ENCODE measurements around the gene L3MBTL4. TPM values are rescaled to one million over a fixed set of nuclear protein-coding genes. Genes with fewer than 3 reads are reported as not detected.
"Not testable (repeated sequence)": the region's sequence is repeated elsewhere in the genome, so short reads cannot be mapped to it uniquely, and the experiment has no call there.

The L3MBTL4 gene
- total RNA-seq, 2 donors from 2014 or later, result 4.9 to 6.5 TPM

GRCh38 chr18:6271585-6271984 lies 143.1 kb downstream of the L3MBTL4 start:
- ATAC-seq, result no peak
- no peak for DNase-seq
- intact Hi-C loops (cut with DNase I, micrococcal nuclease), result no loop called here

GRCh38 chr18:6270771-6271216 lies 143.9 kb downstream of the L3MBTL4 start:
- intact Hi-C loops (cut with DNase I, micrococcal nuclease), result no loop called here
- no peak for DNase-seq
- no peak for ATAC-seq

- intact Hi-C loops (cut with DNase I, micrococcal nuclease), result no loop called here
- ATAC-seq, result no peak
- no peak for DNase-seq
Measured at GRCh38 chr18:6269660-6270332, 144.9 kb downstream of the L3MBTL4 start.

- ATAC-seq (no peak), DNase-seq (no peak)
- intact Hi-C loops (cut with DNase I, micrococcal nuclease), result no loop called here
Measured at GRCh38 chr18:6266212-6266611, 148.5 kb downstream of the L3MBTL4 start.

DNA sequence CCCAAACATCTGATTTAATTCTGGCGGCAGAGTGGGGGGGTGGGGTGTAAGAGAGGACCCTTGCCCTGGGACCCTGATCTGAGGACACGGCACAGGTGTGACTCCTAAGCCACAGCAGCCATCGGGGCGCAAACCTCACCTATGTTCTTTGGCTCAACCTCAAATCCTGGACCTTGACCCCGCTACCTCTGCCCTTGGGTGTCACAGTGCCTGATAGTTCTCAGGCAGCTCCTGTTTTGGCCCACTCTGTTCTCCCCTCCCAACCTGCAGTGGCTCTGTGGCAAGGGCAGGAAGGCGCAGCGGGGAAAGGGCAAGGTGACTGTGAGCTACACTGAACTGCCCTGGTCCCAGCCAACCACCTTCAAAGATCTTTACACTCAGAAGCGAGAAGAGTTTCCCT lies 152.8 kb downstream of the L3MBTL4 start:
- ATAC-seq (no peak), DNase-seq (no peak)
- intact Hi-C loops (cut with DNase I, micrococcal nuclease), result no loop called here

DNA sequence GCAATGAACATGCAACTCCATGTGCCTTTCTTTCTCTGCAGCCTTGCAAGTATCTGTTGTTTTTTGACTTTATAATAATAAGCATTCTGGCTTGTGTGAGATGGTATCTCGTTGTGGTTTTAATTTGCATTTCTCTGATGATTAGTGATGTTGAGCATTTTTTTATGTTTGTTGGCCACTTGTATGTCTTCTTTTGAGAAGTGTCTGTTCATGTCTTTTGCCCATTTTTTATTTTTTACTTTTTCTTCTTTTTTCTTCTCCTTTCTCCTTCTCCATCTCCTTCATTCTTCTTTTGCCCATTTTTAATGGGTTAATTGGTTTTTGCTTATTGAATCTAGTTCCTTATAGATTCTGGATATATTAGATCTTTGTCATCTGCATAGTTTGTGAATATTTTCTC lies 155.4 kb downstream of the L3MBTL4 start:
- intact Hi-C loops (cut with DNase I, micrococcal nuclease); ATAC-seq; DNase-seq: not testable (repeated sequence)

GRCh38 chr18:6257950-6258349 lies 156.8 kb downstream of the L3MBTL4 start:
- ATAC-seq (no peak), DNase-seq (no peak)
- intact Hi-C loops (cut with DNase I, micrococcal nuclease), result no loop called here

DNA sequence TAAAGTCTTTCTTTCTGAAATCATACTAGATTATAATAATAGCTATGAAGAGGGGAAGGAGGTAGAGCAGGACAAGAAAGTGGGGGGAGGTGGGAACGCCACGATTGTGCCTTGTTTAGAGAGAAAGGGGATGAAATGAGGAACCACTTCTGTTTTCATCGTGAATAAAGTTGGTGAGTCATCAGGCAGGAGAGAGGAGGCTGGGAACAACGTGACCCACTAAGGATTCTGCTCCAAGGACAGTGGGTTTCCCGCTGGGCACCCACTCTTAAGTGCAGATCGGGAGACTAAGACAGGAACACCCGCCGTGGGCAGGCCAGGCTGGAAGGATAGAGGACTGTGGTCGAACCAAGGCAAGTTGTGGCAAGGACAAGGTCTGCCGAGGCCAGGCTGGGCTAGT lies 158.2 kb downstream of the L3MBTL4 start:
- intact Hi-C loops (cut with DNase I, micrococcal nuclease), result no loop called here
- DNase-seq (no peak), ATAC-seq (no peak)

DNA sequence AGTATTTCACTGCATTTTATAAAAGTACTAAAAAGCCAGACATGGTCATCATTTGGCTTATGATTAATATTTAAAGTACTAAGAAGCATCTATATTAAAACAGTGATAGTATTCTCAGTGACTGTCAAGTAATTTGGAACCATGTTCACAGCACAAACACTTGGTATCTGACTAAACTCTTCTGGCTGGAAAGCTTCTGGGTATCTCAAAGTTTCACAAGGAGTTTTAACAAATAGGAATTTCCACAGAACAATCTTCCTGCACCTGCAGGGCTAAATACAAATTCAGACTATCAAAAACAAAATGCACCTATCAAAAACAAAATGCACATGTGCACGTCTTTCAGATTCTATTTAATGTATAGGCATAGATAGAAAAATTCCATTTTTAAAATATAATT lies 158.8 kb downstream of the L3MBTL4 start:
- intact Hi-C loops (cut with DNase I, micrococcal nuclease), result no loop called here
- DNase-seq (no peak), ATAC-seq (no peak)

DNA sequence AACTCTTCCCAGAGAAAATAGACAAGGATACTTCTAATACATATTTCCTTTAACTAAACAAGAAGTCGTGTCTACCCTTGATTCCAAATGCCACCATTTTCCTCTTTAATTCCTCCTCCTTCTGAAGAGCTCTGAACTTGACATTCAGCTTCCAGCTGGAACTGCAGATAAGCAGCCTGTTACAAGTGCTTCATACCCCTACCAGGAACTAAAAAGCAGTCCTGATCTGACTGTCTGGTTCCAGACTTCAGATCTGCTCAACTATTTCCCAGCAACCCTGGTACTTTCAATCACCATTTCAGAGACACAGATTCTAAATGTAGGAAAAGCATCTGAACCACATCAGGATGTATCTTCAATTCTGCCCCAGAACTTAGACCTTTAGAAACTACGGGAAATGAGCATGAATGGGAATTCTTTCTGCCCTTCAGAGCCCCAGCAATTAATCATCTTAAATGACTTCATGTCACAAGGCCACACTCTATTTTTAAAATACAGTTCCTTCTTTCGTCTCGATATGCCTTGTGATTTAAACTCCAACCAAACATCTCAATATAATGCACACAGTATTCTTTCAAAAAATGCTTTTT lies 159.5 kb downstream of the L3MBTL4 start:
- intact Hi-C loops (cut with DNase I, micrococcal nuclease), result no loop called here
- DNase-seq (no peak), ATAC-seq (no peak)

- no peak for ATAC-seq
- DNase-seq, result no peak
- intact Hi-C loops (cut with DNase I, micrococcal nuclease), result no loop called here
Measured at GRCh38 chr18:6254456-6254855, 160.3 kb downstream of the L3MBTL4 start.

DNA sequence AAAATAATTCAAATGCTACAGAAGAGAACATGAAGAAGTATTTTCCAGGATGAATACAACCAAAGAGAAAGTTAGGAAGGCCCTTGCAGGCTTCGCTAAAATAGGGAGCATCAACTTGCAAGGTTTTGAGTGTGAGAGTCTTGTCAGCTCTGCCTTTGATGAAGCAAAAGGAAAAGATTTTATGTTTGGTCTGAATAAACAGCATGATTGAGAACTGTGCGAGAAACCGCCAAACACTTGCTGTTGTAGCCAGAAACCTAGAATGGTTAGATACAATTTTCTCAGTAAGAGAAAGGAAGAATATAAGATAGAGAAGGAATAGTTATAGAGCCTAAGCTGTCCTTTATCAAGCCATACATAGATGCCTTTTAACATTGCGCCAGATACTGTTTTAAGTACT lies 163.6 kb downstream of the L3MBTL4 start:
- no peak for DNase-seq
- ATAC-seq, result no peak
- intact Hi-C loops (cut with DNase I, micrococcal nuclease), result no loop called here

DNA sequence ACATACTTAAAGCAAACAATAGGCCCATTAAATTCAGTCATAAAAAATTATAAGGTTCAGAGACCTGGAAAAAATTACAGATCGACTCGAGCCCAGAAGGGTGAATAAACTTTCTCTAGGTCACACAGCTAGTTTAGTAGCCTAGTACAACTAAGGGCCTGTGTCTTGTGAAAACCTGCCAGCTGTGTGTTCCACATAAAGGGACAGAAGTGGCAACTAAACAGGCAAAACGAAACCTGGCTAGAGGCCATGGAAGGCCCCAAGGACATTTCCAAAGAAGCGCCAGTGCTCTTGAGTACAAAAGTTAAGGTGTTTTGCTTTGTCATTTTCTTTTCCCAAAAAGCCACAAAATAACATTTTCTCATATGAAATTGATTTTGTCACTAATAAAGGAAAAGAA lies 164.9 kb downstream of the L3MBTL4 start:
- ATAC-seq (no peak), DNase-seq (no peak)
- intact Hi-C loops (cut with DNase I, micrococcal nuclease), result no loop called here

GRCh38 chr18:6249170-6249569 lies 165.5 kb downstream of the L3MBTL4 start:
- ATAC-seq (no peak), DNase-seq (no peak)
- intact Hi-C loops (cut with DNase I, micrococcal nuclease), result no loop called here

DNA sequence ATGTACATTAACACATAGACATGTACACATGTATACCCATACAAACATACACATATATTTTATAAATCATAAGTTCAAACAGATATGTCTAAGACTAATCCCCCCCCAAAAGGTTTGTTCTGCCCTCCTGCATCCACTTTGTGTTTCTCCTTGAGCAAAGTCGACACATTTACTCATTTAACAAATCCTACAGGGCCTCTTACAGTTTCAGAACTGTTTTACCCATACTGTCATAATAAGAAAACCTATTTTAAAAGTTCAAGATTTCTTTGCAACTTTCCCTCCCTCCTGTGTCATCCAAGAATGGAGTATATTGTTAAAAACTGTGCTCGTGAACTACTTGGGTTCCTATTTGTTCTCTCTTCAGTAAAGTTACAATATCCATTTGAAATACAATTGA lies 166.7 kb downstream of the L3MBTL4 start:
- ATAC-seq (no peak), DNase-seq (no peak)
- intact Hi-C loops (cut with DNase I, micrococcal nuclease), result no loop called here

GRCh38 chr18:6242004-6242403 lies 172.7 kb downstream of the L3MBTL4 start:
- intact Hi-C loops (cut with DNase I, micrococcal nuclease), result no loop called here
- no peak for ATAC-seq
- no peak for DNase-seq

DNA sequence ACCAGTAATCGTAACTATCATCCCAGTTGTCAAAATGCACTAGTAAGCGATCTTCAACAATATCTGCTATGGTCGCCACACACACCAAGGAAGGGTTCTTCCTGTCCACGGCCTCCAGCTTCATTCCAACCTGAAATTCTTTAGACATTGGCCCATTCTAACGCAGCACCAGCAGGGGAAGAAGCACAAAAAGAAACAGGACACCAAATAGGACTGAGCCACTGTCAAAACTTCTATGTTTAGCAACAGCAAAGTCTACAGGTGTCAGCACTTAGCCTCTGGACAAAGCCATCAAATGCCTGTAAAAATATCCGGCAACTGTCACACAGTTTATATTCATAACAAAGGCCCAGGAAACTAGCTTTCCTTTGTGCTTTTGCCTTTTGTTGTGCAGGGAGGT lies 175.0 kb downstream of the L3MBTL4 start:
- ATAC-seq, result no peak
- intact Hi-C loops (cut with DNase I, micrococcal nuclease), result no loop called here
- DNase-seq, result no peak

- ATAC-seq (no peak), DNase-seq (no peak)
- intact Hi-C loops (cut with DNase I, micrococcal nuclease), result no loop called here
Measured at GRCh38 chr18:6236258-6236657, 178.5 kb downstream of the L3MBTL4 start.

DNA sequence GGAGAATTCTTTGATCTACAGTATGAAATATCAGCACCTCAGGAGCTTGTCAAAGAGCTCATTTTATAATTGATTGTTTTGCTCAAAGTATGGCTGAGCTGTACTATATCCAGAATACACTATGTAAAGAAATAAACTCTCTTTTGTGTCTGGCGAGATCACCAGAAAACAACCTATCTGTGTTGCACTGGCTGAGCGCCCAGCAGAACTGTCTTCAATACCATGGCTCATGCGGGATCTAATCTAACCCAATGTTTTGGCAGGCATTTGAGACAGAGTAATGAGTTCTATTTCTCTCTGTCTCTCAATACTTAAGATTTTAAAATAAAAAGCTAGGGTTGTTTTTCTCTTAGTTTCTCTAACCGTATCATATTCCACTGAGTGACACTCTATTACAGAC lies 192.4 kb downstream of the L3MBTL4 start:
- no peak for DNase-seq
- intact Hi-C loops (cut with DNase I, micrococcal nuclease), result no loop called here
- ATAC-seq, result no peak

- no peak for ATAC-seq
- no peak for DNase-seq
Measured at GRCh38 chr18:6221602-6222014, 193.1 kb downstream of the L3MBTL4 start.

GRCh38 chr18:6220129-6220528 lies 194.6 kb downstream of the L3MBTL4 start:
- DNase-seq (no peak), ATAC-seq (no peak)
- intact Hi-C loops (cut with DNase I, micrococcal nuclease), result no loop called here

More at GRCh38 chr18:6221602-6222014, 193.1 kb downstream of the L3MBTL4 start:
- intact Hi-C loops (cut with DNase I, micrococcal nuclease), result no loop called here

All from left colon (tissue), 2 donors.